Fibroblast of lung (primary cell): ENCODE data around the gene GALNT12. TPM values are rescaled to one million over a fixed set of nuclear protein-coding genes. Genes with fewer than 3 reads are reported as not detected.

Source experiments
- DNase-seq, 2 donors: peaks; one replicate each; pipeline versions ENCODE4 v3.0.0 to v3.0.0-alpha.2; 2010; ENCODE audit warnings: low read depth in 2 of 2
- H2AFZ ChIP-seq: 2 replicates; pipeline ENCODE4 v1.5.1; 2012; ENCODE audit warnings: low read length, control low read depth, inconsistent platforms
- H3K27ac ChIP-seq: 2 replicates; pipeline ENCODE4 v1.5.1; 2011; ENCODE audit warnings: low read length, control low read depth; ENCODE audit not compliant: insufficient read depth
- H3K27me3 ChIP-seq: 2 replicates; pipeline ENCODE4 v1.5.1; 2011; ENCODE audit warnings: mild to moderate bottlenecking, low read length; ENCODE audit not compliant: control insufficient read depth, insufficient read depth
- H3K36me3 ChIP-seq: 2 replicates; pipeline ENCODE4 v1.5.1; 2011; ENCODE audit warnings: low read length; ENCODE audit not compliant: control insufficient read depth, insufficient read depth
- H3K4me1 ChIP-seq: 2 replicates; pipeline ENCODE4 v1.5.1; 2011; ENCODE audit warnings: low read length; ENCODE audit not compliant: control insufficient read depth, insufficient read depth; ENCODE audit errors: extremely low read depth
- H3K4me2 ChIP-seq: 2 replicates; pipeline ENCODE4 v1.5.1; 2011; ENCODE audit warnings: low read length, control low read depth; ENCODE audit not compliant: insufficient read depth; ENCODE audit errors: extremely low read depth
- H3K4me3 ChIP-seq, 4 experiments: fragments of 200-600 bp in 1 of 4; sonication (generic) in 1 of 4; replicated peaks in 1 of 4; 2 replicates each; pipeline ENCODE4 v1.5.1; 2011 to 2016; ENCODE audit warnings: low read length in 4 of 4, low read depth in 3 of 4, mild to moderate bottlenecking in 3 of 4, control low read depth in 2 of 4, inconsistent platforms in 1 of 4, mixed read lengths in 1 of 4; ENCODE audit not compliant: insufficient read depth in 1 of 4; ENCODE audit errors: control extremely low read depth in 1 of 4
- H3K79me2 ChIP-seq: 2 replicates; pipeline ENCODE4 v1.5.1; 2012; ENCODE audit warnings: mild to moderate bottlenecking, low read length, inconsistent platforms; ENCODE audit not compliant: control insufficient read depth, insufficient read depth
- H3K9ac ChIP-seq: 2 replicates; pipeline ENCODE4 v1.5.1; 2011; ENCODE audit warnings: mild to moderate bottlenecking, low read length, control low read depth; ENCODE audit not compliant: insufficient read depth
- H3K9me3 ChIP-seq: 2 replicates; pipeline ENCODE4 v1.5.1; 2012; ENCODE audit warnings: low read depth, low read length; ENCODE audit not compliant: control insufficient read depth, insufficient read depth
- H4K20me1 ChIP-seq: 2 replicates; pipeline ENCODE4 v1.5.1; 2011; ENCODE audit warnings: low read length; ENCODE audit not compliant: control insufficient read depth, insufficient read depth; ENCODE audit errors: extremely low read depth
- CTCF ChIP-seq, 2 donors: IDR thresholded peaks in 1 of 2; conservative IDR thresholded peaks in 1 of 2; 1 replicate in 1 of 2; 2 replicates in 1 of 2; pipeline ENCODE4 v1.5.1; 2011 to 2012; ENCODE audit warnings: low read length in 2 of 2, control low read depth in 1 of 2, inconsistent platforms in 1 of 2, low read depth in 1 of 2, mild to moderate bottlenecking in 1 of 2
- EZH2 ChIP-seq: IDR thresholded peaks from 2 replicates; pipeline ENCODE4 v1.5.1; 2012; ENCODE audit warnings: low read length, control low read depth, mild to moderate bottlenecking; ENCODE audit errors: missing control alignments
- polyA plus RNA-seq, 2 donors: library from polyadenylated mRNA; depleted of rRNA in 1 of 2; stranded (reverse) in 1 of 2; unstranded in 1 of 2; fragments of >200 nt; gene quantifications; 2 replicates each; pipeline ENCODE4 v1.2.1, GENCODE V29; 2011 to 2012; ENCODE audit warnings: missing spikeins in 1 of 2
- total RNA-seq: library from RNA; depleted of rRNA; stranded (reverse); fragments of >200 nt; gene quantifications from 2 replicates; pipeline ENCODE4 v1.2.1, GENCODE V29; 2014

GALNT12 gene
- total and polyA plus RNA-seq, 2 donors (not counting 1 experiment from before 2014, with no cell fraction given) = 9.4 to 18.2 TPM

GRCh38 chr9:98784831-98785806 is 22.4 kb upstream of the GALNT12 start:
- H3K36me3 ChIP-seq = peaks cover 2% of the 10 kb centered on the region
- no peaks in the 10 kb centered on the region for H3K27me3 ChIP-seq
- no peak overlapping the region for H3K4me2 ChIP-seq
- no peak for DNase-seq
- TF ChIP-seq EZH2 (no peak), CTCF (conservative IDR thresholded peaks at IDR 0.05 in 1 of 2, IDR thresholded peaks at IDR 0.05 in 1 of 2; ENCODE audit: low read depth in 1 of 2, low read length in 2 of 2) (no peak)
- no peak overlapping the region for H2AFZ ChIP-seq
- H3K79me2 ChIP-seq = no peaks in the 10 kb centered on the region
- no peak overlapping the region for H3K9ac ChIP-seq
- no peaks in the 10 kb centered on the region for H4K20me1 ChIP-seq
- no peak overlapping the region for H3K27ac ChIP-seq
- H3K4me3 ChIP-seq = no peak overlapping the region
- no peaks in the 10 kb centered on the region for H3K4me1 ChIP-seq
- no peaks in the 10 kb centered on the region for H3K9me3 ChIP-seq

GRCh38 chr9:98786750-98787510 is 20.5 kb upstream of the GALNT12 start:
- no peak for DNase-seq
- H2AFZ ChIP-seq = no peak overlapping the region
- H3K4me1 ChIP-seq = peaks cover 5% of the 10 kb centered on the region
- no peak overlapping the region for H3K4me3 ChIP-seq
- H3K27ac ChIP-seq = no peak overlapping the region
- H3K36me3 ChIP-seq = peaks cover 2% of the 10 kb centered on the region
- H3K9ac ChIP-seq = no peak overlapping the region
- H3K79me2 ChIP-seq = peaks cover 2% of the 10 kb centered on the region
- no peaks in the 10 kb centered on the region for H3K9me3 ChIP-seq
- H4K20me1 ChIP-seq = no peaks in the 10 kb centered on the region
- no peak overlapping the region for H3K4me2 ChIP-seq
- H3K27me3 ChIP-seq = no peaks in the 10 kb centered on the region
- TF ChIP-seq CTCF (conservative IDR thresholded peaks at IDR 0.05 in 1 of 2, IDR thresholded peaks at IDR 0.05 in 1 of 2; ENCODE audit: low read depth in 1 of 2, low read length in 2 of 2) (no peak), EZH2 (no peak)

- DNase-seq = no peak
- Histone ChIP-seq H3K4me1 (peaks cover 5% of the 10 kb centered on the region), H3K27me3 (no peaks in the 10 kb centered on the region), H3K27ac (no peak overlapping the region), H2AFZ (no peak overlapping the region), H3K36me3 (no peaks in the 10 kb centered on the region), H3K4me3 (no peak overlapping the region), H3K9me3 (no peaks in the 10 kb centered on the region), H4K20me1 (no peaks in the 10 kb centered on the region), H3K79me2 (peaks cover 5% of the 10 kb centered on the region), H3K4me2 (no peak overlapping the region), H3K9ac (no peak overlapping the region)
- no peak for TF ChIP-seq EZH2
- no peak for TF ChIP-seq CTCF (conservative IDR thresholded peaks at IDR 0.05 in 1 of 2, IDR thresholded peaks at IDR 0.05 in 1 of 2; ENCODE audit: low read depth in 1 of 2, low read length in 2 of 2)
Measured at GRCh38 chr9:98787766-98788335, 19.6 kb upstream of the GALNT12 start.
